Muscle of arm (tissue), 12 donors: ENCODE results near the gene LIMS4. TPM values are rescaled to one million over a fixed set of nuclear protein-coding genes. Genes with fewer than 3 reads are reported as not detected.

Source experiments
- polyA plus RNA-seq, 12 donors: library from polyadenylated mRNA; unstranded; fragments of 120-200 nt; gene quantifications; one replicate each; pipeline ENCODE4 v1.2.1, GENCODE V29; 2013; ENCODE audit not compliant: insufficient read length in 12 of 12

The LIMS4 gene
- polyA plus RNA-seq, 12 donors, result 2.1 to 6.1 (median 4.1) TPM; not detected in 2

Other genes starting within 250 kb of the LIMS4 start
- 10 to 100 TPM in 11 of 12 donors, not detected in 1; 15.6 to 34.2 (median 26.0) TPM for gene RGPD6, start 104.4 kb upstream of the LIMS4 start, polyA plus RNA-seq
- gene BUB1, start 205.2 kb upstream of the LIMS4 start, polyA plus RNA-seq, result 10 to 100 TPM in 7 of 12 donors, 1 to 10 TPM in 4, not detected in 1; 4.8 to 19.9 (median 11.9) TPM